ENCODE measurements around the gene FPGS. TPM values are rescaled to one million over a fixed set of nuclear protein-coding genes. Genes with fewer than 3 reads are reported as not detected.

FPGS gene
- total RNA-seq (2022; extraction: Qiagen RNA extraction; ENCODE audit: low read depth) = 45.7 to 54.1 TPM (median 47.8 TPM) in 5 replicates

DNA sequence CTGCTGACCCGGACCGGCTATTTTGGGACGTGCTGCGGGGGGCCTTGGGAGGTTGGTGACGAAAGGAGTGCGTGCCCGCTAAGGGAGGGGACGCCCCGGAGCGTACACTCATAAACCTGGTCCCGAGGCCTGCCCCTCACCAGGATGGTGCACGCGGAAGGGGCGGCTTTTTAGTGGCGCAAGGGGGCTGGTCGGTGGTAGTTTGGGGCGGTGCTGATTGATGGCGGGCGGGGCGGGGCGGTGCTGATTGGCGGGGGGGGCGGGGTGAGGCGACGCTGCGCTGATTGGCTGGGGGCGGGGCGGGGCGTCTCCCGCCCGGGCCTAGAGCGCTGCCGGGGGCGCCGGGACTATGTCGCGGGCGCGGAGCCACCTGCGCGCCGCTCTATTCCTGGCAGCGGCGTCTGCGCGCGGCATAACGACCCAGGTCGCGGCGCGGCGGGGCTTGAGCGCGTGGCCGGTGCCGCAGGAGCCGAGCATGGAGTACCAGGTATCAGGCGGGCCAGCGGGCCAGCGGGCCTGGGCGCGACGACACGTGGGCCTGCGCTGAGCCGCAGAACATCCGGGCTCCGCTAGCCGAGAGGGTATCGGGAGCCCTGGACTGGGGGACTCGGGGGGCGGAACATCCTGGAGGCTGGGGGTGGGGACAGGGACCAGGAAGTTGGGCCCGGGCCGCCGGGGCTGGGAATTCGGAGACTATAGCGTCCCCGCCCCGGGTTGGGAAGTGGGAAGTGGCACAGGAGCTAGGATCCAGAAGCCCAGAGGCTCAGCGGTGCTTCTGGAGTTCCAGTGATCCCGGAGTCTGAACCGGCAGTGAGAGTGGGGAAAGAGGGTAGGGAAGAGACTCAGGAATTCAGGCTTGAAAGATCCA is at the start of gene FPGS:
Gene FPGS, plus strand, starts transcription at position 307 of the 868 bp plus-strand sequence. Its CDS starts 43 bp downstream, at position 350.

DNA sequence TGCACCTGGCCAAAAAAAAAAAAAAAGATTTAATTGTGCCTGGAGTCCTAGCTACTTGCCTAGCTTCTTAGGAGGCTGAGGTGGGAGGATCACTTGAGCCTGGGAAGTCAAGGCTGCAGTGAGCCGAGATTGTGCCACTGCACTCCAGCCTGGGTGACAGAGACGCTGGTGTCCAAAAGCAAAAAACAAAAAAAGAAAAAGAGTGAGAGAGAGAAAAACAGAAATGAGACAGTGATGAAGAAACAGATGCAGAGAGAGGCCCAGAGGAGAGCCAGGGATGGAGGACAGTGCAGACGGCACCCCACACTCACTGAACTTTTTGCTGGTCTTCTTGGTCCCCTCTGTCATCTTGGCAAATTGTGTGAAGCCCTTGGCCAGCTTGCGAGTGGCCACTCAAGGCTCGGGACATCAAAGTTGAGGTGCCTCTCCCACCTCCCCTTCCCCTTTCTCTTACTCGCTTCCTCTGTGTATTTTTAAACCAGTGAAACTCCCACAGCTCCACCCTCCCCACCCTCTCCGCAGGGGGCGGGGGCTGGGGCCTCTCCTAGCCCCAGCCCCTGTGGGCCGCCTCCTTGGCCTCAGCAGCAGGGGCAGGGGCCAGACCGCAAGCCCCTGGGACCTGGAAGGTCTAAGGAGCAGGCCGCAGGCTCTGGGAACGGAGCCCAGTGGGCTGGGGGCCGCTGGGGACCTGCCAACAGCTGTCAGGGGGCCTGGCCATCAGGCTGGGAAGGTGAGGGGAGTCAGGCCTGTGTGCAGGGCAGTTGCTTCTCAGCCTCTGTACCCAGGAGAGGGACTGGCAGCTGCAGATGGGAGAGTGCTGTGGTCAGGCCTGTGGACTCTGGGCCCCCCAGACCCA is 24.2 kb upstream of the FPGS start, which contains the start of gene SH2D3C:
Gene SH2D3C, minus strand, starts transcription at position 387 of the 856 bp plus-strand sequence. Its CDS starts 39 bp downstream, at position 348.

GRCh38 chr9:127785933-127786772 is 16.5 kb upstream of the FPGS start, which contains the start of gene CDK9:
Gene CDK9 (plus strand): TSS chr9:127786034. CDS start chr9:127786149, 115 bp downstream.

DNA sequence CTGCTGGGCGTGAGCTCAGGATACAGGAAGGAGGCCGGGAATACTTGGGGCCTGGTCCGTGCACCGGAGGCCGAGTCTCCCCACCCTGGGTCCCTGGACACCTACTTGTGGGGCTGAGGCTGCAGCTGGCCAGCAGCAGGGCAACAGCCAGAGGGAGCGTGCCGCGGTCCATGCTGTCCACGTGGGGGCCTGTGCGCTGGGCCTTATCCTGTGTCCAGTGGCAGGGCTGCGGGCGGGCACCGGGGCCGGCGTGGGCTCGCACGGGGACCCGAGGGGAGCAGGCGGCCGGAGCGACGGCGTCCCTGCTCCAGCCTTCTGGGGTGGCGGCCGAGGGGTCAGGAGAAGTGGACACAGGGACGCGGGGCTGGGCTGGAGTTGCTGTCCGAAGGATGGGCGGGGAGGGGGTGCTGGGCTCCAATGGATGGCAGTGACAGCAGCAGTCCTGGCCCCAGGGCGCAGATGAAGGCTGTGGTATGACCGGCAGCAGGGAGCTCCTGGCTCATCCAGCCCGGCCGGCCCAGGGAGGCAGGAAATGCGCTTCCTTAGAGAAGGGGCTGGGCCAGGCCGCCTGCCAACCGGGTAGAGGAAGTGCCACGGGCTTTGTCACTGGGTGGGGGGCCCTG is 51.6 kb downstream of the FPGS start, which contains the start of gene ENG:
Gene ENG, minus strand, starts transcription at position 475 of the 623 bp plus-strand sequence. Its CDS starts 303 bp downstream, at position 172.

Other genes with a start within 250 kb of the FPGS start
- 14.6 to 18.4 TPM (median 16.5 TPM) in 5 replicates for gene STXBP1, start 190.6 kb upstream of the FPGS start, total RNA-seq (2022; extraction: Qiagen RNA extraction; ENCODE audit: low read depth)
- 0.05 to 0.08 TPM in 2 of 5 replicates, not detected in the others for gene CFAP157, start 95.9 kb upstream of the FPGS start, total RNA-seq (2022; extraction: Qiagen RNA extraction; ENCODE audit: low read depth)
- 10.5 to 19.8 TPM (median 16.4 TPM) in 5 replicates for gene PTRH1, start 87.2 kb upstream of the FPGS start, total RNA-seq (2022; extraction: Qiagen RNA extraction; ENCODE audit: low read depth)
- not detected in 5 replicates for gene TTC16, start 86.8 kb upstream of the FPGS start, total RNA-seq (2022; extraction: Qiagen RNA extraction; ENCODE audit: low read depth)
- 8.7 to 13.9 TPM (median 11.9 TPM) in 5 replicates for gene TOR2A, start 67.6 kb upstream of the FPGS start, total RNA-seq (2022; extraction: Qiagen RNA extraction; ENCODE audit: low read depth)
- 0.06 to 0.11 TPM (median 0.07 TPM) in 3 of 5 replicates, not detected in the others for gene SH2D3C, start 24.2 kb upstream of the FPGS start, total RNA-seq (2022; extraction: Qiagen RNA extraction; ENCODE audit: low read depth)
- gene CDK9, start 16.8 kb upstream of the FPGS start, total RNA-seq (2022; extraction: Qiagen RNA extraction; ENCODE audit: low read depth) = 43.9 to 50.4 TPM (median 47.9 TPM) in 5 replicates
- gene ENG, start 51.8 kb downstream of the FPGS start, total RNA-seq (2022; extraction: Qiagen RNA extraction; ENCODE audit: low read depth) = 0.07 to 0.37 TPM (median 0.26 TPM) in 5 replicates
- gene AK1, start 74.8 kb downstream of the FPGS start, total RNA-seq (2022; extraction: Qiagen RNA extraction; ENCODE audit: low read depth) = 41.2 to 86.8 TPM (median 75.7 TPM) in 5 replicates
- 22.7 to 27.9 TPM (median 24.1 TPM) in 5 replicates for gene ST6GALNAC6, start 96.7 kb downstream of the FPGS start, total RNA-seq (2022; extraction: Qiagen RNA extraction; ENCODE audit: low read depth)
- 16.1 to 28.2 TPM (median 22.0 TPM) in 5 replicates for gene ST6GALNAC4, start 114.2 kb downstream of the FPGS start, total RNA-seq (2022; extraction: Qiagen RNA extraction; ENCODE audit: low read depth)
- gene PIP5KL1, start 127.9 kb downstream of the FPGS start, total RNA-seq (2022; extraction: Qiagen RNA extraction; ENCODE audit: low read depth) = 0.90 to 2.9 TPM (median 1.1 TPM) in 5 replicates
- 35.4 to 48.4 TPM (median 47.7 TPM) in 5 replicates for gene DPM2, start 135.0 kb downstream of the FPGS start, total RNA-seq (2022; extraction: Qiagen RNA extraction; ENCODE audit: low read depth)
- 61.7 to 84.0 TPM (median 73.6 TPM) in 5 replicates for gene EEIG1, start 178.1 kb downstream of the FPGS start, total RNA-seq (2022; extraction: Qiagen RNA extraction; ENCODE audit: low read depth)

Measured in A549 treated with RU486 at 1 μM for 4 hours (cell line).